NCI-H2171 treated with DMSO at 0.1 percent for 48 hours (cell line): ENCODE measurements around the gene PYDC1.
"Not testable (repeated sequence)": the region's sequence is repeated elsewhere in the genome, so short reads cannot be mapped to it uniquely, and the experiment has no call there.

Experiments used
- DNase-seq: peaks from one replicate; lab custom pipeline; 2025; lab: John Stamatoyannopoulos, UW

PYDC1 gene

DNA sequence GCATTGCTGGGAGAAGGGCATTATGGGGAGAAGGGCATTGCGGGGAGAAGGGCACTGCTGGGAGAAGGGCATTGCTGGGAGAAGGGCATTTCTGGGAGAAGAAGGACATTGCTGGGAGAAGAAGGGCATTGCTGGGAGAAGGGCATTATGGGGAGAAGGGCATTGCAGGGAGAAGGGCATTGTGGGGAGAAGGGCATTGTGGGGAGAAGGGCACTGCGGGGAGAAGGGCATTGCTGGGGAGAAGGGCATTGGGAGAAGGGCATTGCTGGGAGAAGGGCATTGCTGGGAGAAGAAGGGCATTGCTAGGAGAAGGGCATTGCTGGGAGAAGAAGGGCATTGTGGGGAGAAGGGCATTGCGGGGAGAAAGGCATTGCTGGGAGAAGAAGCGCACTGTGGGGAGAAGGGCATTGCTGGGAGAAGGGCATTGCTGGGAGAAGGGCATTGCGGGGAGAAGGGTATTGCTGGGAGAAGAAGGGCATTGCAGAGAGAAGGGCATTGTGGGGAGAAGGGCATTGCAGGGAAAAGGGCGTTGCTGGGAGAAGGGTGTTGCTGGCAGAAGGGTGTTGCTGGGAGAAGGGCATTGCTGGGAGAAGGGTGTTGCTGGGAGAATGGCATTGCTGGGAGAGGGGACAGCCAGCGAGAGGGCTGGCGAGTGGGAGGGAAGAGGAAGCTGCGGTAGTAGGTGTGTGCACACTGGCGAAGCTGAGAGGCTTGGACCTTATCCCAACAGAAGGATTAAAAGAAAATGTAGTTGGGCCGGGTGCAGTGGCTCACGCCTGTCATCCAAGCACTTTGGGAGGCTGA is 4.6 kb upstream of the PYDC1 start:
- no peak for DNase-seq

DNA sequence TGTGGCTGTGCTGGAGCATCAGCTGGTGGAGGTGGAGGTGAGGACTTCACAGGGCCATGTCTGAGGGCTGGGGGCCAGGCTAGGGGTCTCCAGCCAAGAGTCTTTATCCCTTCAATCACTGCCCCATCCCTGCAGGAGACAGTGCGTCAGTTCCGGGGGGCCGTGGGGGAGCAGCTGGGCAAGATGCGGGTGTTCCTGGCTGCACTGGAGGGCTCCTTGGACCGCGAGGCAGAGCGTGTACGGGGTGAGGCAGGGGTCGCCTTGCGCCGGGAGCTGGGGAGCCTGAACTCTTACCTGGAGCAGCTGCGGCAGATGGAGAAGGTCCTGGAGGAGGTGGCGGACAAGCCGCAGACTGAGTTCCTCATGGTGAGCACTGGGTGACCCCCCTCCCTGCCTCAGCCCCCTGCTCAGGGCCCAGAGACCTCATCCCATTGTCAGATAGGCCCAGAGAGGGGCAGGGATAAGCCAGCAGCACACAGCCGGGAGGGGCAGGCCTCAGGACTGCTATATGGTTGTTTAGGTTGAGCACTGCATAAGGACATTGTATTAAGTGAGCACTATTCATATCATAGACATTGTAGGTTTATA is 2.3 kb upstream of the PYDC1 start:
- no peak for DNase-seq

- no peak for DNase-seq
Measured at GRCh38 chr16:31217136-31217530, 198 bp upstream of the PYDC1 start.

- peak; percentile 18 for DNase-seq
Measured at GRCh38 chr16:31215287-31216162, 1.4 kb downstream of the PYDC1 start.

DNA sequence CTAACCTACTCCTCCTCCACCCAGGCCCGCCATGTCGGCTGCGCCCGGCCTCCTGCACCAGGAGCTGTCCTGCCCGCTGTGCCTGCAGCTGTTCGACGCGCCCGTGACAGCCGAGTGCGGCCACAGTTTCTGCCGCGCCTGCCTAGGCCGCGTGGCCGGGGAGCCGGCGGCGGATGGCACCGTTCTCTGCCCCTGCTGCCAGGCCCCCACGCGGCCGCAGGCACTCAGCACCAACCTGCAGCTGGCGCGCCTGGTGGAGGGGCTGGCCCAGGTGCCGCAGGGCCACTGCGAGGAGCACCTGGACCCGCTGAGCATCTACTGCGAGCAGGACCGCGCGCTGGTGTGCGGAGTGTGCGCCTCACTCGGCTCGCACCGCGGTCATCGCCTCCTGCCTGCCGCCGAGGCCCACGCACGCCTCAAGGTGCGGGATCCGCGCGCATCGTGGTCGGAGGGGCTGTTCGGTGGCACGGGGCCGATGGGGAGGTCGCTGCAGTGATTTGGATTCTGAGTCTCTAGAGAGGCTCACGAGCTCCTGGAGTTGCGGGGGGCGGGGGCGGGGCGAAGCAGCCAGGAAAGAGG is 2.1 kb downstream of the PYDC1 start:
- DNase-seq: no peak

GRCh38 chr16:31213877-31214707 is 2.8 kb downstream of the PYDC1 start, which contains the start of gene TRIM72:
Gene TRIM72, plus strand, starts transcription at chr16:31214119. Its CDS starts 620 bp downstream, at chr16:31214739.
- no peak for DNase-seq

DNA sequence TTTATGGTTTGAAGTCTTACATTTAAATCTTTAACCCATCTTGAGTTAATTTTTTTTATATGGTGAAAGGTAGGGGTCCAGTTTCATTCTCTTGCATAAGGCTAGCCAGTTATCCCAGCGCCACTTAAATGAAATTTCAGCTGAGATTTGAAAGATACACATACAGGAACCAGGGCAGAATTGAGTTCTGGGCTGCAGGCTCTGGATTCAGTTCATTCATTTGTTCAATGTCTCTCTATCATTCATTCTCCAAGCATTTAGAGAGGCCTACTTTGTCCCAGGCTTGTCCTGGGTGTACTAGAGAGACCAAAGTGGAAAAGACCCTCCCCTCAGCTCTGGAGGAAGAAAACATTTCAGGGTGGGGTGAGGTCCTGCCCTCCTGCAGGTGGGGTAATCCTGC is 3.6 kb downstream of the PYDC1 start:
- DNase-seq: no peak

DNA sequence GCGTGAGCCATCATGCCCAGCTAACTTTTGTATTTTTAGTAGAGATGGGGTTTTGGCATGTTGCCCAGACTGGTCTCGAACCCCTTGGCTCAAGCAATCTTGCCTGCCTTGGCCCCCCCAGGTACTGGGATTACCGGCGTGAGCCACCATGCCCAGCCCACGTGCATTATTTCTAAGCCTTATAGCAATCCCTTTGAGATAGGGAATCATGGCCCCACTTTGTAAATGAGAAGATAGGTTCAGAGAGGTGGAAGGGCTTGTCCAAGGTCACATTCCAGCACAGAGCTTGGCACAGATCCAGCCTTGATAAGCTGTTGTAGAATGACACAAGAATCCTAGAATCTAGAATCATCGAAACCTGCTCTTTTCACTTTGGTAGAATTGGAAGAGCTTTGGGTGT is 10.2 kb downstream of the PYDC1 start:
- DNase-seq: no peak

- DNase-seq: no peak
Measured at GRCh38 chr16:31204871-31205666, 11.9 kb downstream of the PYDC1 start.

DNA sequence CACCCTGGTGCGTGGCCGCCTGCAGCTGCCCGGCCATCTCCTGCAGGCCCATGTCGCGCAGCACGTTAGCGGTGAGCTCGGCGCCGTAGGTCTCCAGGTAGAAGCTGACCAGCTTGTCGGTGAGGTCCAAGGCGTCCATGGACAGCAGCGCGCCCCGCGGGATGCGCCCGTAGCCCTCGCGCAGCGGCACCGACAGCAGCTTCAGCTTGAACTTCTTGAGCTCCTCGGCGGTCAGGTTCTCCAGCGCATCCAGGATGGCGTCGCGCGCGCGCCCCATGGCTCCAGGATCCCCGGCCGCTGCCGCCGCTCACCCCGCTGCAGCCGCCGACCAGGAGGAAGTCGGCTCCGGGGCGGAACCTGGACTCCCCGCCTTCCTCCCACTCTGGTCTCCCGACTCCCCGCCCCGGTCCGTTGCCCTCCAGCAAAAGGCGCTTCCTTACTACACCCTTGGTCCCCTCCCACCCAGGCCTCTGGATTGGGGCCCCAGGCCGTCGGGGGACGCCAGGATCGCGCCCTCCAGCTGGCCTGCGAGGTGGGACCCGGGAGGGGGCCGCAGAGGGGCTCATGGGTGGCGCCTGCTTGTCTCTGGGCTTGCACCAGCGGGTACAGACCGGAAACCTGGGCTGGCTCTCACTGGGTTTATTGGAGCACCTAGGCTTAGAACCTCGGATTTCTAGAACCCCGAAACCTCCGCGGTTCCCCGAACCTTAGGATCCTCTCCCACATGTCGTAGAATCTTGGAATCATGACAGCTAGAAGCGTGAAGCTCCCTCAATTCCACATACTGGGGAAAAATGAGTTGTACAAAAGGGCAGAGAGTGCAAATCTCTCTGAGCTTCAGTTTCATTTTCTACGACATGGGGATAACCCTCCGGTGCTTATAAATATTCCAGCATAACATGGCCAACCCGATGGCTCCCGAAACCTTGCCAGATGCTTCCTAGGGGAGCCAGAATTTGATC is 14.2 kb downstream of the PYDC1 start, which contains the start of gene PYCARD:
Gene PYCARD, minus strand, starts transcription at position 347 of the 962 bp plus-strand sequence. Its CDS starts 70 bp downstream, at position 277.
- DNase-seq: no peak

GRCh38 chr16:31201582-31202413 is 15.1 kb downstream of the PYDC1 start:
- DNase-seq: no peak

GRCh38 chr16:31200821-31201568 is 15.9 kb downstream of the PYDC1 start:
- no peak for DNase-seq

GRCh38 chr16:31200111-31200510 is 16.8 kb downstream of the PYDC1 start:
- not testable (repeated sequence) for DNase-seq

GRCh38 chr16:31199430-31200041 is 17.4 kb downstream of the PYDC1 start:
- DNase-seq: no peak

- DNase-seq: no peak
Measured at GRCh38 chr16:31198207-31198882, 18.6 kb downstream of the PYDC1 start.

DNA sequence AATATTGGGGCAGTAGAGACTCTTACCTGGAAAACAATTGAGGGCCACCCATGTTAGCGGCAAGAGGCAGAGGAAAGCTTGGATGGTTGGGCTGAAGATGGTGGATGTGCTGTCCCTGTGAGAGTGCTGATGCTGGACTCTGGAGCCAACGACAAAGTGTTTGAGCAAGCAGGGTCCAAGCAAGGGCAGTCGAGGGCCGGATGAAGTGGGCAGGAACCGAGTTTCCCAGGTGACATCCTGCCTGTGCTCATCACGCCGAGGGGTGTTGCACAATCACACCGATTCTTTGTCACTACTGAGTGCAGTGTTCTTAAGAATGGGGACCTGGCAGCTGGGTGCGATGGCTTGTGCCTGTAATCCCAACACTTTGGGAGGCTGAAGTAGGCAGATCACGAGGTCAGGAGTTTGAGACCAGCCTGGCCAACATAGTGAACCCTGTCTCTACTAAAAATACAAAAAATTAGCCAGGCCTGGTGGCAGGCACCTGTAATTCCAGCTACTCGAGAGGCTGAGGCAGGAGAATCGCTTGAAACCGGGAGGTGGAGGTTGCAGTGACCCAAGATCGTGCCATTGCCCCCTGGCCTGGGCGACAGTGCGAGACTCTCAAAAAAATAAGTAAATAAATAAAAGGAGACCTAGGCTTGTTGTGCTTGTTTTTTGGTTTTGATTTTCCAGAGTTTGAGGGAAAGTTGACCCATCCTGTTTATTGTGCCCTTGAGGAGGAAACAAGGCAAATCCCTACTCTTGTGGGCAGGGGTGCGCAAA is 20.4 kb downstream of the PYDC1 start:
- DNase-seq: no peak
